Central memory CD8-positive, alpha-beta T cell (primary cell): ENCODE results near the gene COA5.

Experiments used
- ATAC-seq: fragments of 150-1000 bp; cut with Tn5 transposase; replicated peaks from 2 replicates; pipeline ENCODE4 v1.10.0; 2022; ENCODE audit warnings: mild to moderate bottlenecking, moderate FRiP score, moderate number of reproducible peaks; ENCODE audit not compliant: poor library complexity, severe bottlenecking; ENCODE audit errors: extremely low read depth
- DNase-seq, 2 donors: peaks; one replicate each; pipeline ENCODE4 v3.0.0; 2021; ENCODE audit warnings: low spot score in 2 of 2
- H3K27ac Mint-ChIP-seq: one replicate; pipeline ENCODE4 v1.8.0; 2022; ENCODE audit warnings: low read depth, mild to moderate bottlenecking, moderate library complexity, mixed read lengths
- H3K27me3 Mint-ChIP-seq: one replicate; pipeline ENCODE4 v1.8.0; 2022; ENCODE audit warnings: mixed read lengths
- H3K36me3 Mint-ChIP-seq: one replicate; pipeline ENCODE4 v1.8.0; 2022; ENCODE audit warnings: mild to moderate bottlenecking, moderate library complexity, mixed read lengths; ENCODE audit not compliant: insufficient read depth
- H3K4me1 Mint-ChIP-seq: one replicate; pipeline ENCODE4 v1.8.0; 2022; ENCODE audit warnings: mixed read lengths
- H3K4me3 Mint-ChIP-seq: one replicate; pipeline ENCODE4 v1.8.0; 2022; ENCODE audit warnings: mild to moderate bottlenecking, moderate library complexity, mixed read lengths
- H3K9me3 Mint-ChIP-seq: one replicate; pipeline ENCODE4 v1.8.0; 2022; ENCODE audit warnings: mixed read lengths

Gene COA5

DNA sequence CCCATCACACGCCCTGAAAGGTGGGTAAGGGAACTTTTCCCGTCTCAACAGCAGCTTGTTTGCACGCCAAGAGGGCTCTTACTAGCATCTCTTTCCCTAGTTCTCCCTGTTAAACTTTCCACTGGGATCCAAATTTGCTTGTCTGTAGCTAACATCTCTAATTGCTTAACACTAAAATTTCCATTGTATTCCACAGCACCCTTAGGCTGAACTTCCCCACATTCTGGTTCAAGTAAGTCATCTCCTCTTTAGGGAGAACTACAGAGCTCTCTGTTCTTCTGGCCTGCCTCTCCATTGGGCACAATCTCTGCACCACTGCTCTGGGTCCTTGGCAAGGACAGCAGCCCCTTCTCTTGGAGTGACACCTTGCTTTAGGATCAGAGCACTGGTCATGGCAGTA is 24.0 kb upstream of the COA5 start:
- DNase-seq, result no peak
- H3K27ac Mint-ChIP-seq, result peak overlapping the region; percentile 91
- no peak overlapping the region for H3K4me3 Mint-ChIP-seq
- no peaks in the 10 kb centered on the region for H3K27me3 Mint-ChIP-seq
- H3K4me1 Mint-ChIP-seq, result peaks cover 33% of the 10 kb centered on the region
- ATAC-seq, result no peak
- peaks cover 52% of the 10 kb centered on the region for H3K36me3 Mint-ChIP-seq
- H3K9me3 Mint-ChIP-seq, result no peaks in the 10 kb centered on the region

DNA sequence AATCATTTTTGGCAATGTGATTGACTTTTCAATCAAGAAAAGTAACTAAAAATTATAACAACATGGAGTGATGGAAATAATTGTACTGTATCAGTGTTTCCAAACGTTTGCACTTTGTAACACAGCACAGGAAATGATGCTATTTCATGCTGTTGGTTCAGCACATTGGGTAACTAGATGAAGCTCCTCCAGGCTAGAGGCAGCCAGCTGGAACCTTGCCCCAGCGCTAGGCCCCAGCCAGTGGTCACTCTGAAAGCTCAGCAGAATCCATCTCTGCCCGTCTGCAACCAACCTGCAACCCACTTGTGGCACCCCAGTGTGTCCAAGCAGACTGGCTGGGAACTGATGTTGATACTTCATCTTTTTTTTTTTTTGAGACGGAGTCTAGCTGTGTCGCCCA is 15.3 kb upstream of the COA5 start:
- no peak for DNase-seq
- no peak overlapping the region for H3K27ac Mint-ChIP-seq

DNA sequence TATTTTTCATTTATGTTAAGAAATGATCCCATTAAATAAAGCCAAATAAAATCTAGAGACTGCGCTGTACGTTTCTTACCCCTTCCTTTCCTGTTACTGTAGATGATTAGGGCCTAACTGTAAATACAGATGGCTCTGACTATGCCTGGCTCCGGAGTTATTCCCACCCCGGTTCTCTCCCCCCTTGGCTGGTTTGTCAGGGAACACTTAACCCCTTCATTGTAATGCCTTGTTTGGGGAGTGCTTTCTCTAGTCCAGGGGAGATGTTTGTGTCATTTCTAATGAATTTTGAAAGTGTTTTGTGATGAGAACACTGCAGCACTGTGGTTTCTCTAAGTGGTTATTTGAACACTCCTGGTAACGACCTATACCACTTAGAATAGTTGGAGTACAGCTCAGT is 8.8 kb upstream of the COA5 start:
- no peak for ATAC-seq
- Mint-ChIP-seq H3K27me3 (no peaks in the 10 kb centered on the region), H3K36me3 (peaks cover 65% of the 10 kb centered on the region), H3K4me3 (no peak overlapping the region), H3K9me3 (no peaks in the 10 kb centered on the region), H3K4me1 (peaks cover 51% of the 10 kb centered on the region), H3K27ac (peak overlapping the region; percentile 80)
- DNase-seq, result no peak

More for the DNA sequence above, 15.3 kb upstream of the COA5 start:
- no peaks in the 10 kb centered on the region for H3K27me3 Mint-ChIP-seq
- no peaks in the 10 kb centered on the region for H3K9me3 Mint-ChIP-seq
- H3K4me3 Mint-ChIP-seq, result no peak overlapping the region
- ATAC-seq, result no peak
- H3K4me1 Mint-ChIP-seq, result peaks cover 17% of the 10 kb centered on the region
- peaks cover 71% of the 10 kb centered on the region for H3K36me3 Mint-ChIP-seq

DNA sequence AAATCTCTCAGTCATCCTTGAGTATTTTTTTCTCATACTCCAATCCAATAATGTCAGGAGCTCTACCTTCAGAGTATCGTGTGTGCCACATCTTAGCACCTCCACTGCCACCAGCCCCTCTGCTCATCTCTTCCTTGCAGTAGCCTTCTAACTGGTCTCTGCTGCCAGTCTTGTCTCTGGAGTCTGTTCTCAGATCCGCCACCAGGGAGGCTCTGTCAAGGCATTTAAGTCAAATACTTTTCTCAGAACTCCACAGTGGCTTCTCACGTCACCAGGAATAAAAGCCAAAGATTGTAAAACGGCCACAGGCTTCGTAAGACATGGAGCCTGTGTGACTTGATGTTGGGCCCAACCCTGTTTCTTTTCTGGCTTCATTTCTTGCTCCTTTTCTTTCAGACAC is 7.2 kb upstream of the COA5 start:
- H3K4me3 Mint-ChIP-seq, result peak overlapping the region; percentile 6
- H3K9me3 Mint-ChIP-seq, result no peaks in the 10 kb centered on the region
- H3K27me3 Mint-ChIP-seq, result no peaks in the 10 kb centered on the region
- ATAC-seq (no peak), DNase-seq (no peak)
- peaks cover 67% of the 10 kb centered on the region for H3K36me3 Mint-ChIP-seq
- H3K4me1 Mint-ChIP-seq, result peaks cover 54% of the 10 kb centered on the region
- peak overlapping the region; percentile 73 for H3K27ac Mint-ChIP-seq

DNA sequence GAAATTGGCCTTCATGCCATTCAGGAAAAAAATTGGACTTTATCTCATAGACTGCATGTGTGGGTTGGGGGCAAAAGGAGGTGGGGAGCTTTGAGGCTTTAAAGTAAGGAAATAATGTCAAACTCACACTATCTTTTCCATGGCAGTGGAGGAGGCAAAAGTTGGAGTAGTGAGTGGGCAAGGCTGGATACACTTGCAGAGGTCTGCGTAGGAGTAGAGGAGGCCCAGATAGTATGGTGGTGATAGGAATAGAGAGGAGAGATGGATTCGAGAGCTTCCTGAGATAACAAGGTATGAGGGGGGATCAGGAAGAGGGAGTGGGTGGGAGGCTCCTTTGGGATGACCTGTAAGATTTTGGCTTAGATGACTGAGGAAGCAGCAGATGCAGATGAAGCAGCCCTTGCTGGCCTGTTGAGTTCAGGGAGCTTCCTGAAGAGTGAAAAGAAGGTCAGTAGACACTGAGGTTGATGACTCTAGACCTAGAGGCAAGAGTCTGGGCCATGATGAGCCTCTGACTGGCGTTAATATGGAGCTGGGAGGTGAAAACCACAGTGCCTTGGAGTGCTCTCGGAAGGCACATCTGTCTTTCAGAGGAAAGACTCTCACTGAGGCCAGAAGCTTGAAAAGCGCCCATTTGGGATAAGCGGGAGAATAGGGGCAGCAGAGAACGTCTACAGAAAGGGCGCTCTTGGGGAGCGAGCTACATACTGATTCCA is 5.9 kb upstream of the COA5 start:
- Mint-ChIP-seq H3K27me3 (no peaks in the 10 kb centered on the region), H3K36me3 (peaks cover 62% of the 10 kb centered on the region), H3K4me3 (no peak overlapping the region), H3K9me3 (no peaks in the 10 kb centered on the region), H3K27ac (peak overlapping the region; percentile 70), H3K4me1 (peaks cover 65% of the 10 kb centered on the region)
- ATAC-seq, result no peak
- no peak for DNase-seq

DNA sequence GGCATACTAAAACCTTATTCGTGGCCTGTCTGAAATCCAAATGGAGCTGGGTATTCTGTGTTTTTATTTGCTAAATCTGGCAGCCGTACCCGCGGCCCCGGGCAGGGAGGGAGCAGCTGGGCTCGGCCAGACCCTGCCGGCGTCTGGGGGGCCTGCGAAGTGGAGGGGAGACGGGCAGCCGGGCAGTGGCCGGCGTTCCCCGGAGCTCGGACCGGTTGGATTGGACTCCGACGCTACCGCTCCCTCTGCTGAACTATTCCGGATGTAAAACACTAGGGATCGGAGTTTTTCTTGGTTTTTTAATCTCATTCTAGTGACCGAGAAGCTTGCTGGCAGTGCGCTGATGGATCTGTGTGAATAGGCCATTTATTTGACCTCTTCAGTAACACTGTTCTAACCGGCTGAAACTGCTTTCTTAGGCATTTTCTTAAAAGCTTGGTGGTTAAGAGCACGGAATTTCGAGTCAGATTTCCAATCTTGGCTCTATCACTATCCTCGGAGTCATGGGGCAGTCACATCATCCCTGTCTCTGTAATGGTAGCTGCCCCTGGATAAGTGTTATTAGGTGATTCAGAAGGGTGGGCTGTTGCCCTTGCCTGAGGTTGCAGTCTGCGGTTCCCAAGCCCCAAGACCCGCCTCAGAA is 771 bp upstream of the COA5 start:
- no peak for DNase-seq
- Mint-ChIP-seq H3K4me1 (peaks cover 73% of the 10 kb centered on the region), H3K9me3 (no peaks in the 10 kb centered on the region), H3K27me3 (no peaks in the 10 kb centered on the region), H3K4me3 (peak overlapping the region; percentile 94), H3K27ac (peak overlapping the region; percentile 76), H3K36me3 (peaks cover 55% of the 10 kb centered on the region)
- ATAC-seq, result peak; percentile 5

DNA sequence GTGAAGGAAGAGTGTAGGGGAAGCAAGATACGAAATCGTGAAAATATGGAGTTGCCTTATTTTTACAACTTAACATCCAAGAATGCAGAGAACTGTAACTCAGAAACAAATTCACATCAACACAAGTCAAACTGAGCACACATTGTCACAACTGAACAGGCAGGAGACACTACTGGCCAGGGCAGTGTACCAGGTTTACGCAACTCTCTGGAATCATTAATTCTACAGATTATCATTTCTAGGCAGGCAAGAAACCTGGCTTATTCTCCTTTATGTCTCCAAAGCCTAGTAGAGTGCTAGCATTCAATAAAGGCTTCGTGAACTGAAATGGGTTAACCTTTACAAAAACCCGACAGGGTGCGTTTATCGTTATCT is 584 bp downstream of the COA5 start:
- Mint-ChIP-seq H3K4me3 (peak overlapping the region; percentile 94), H3K36me3 (peaks cover 54% of the 10 kb centered on the region), H3K4me1 (peaks cover 62% of the 10 kb centered on the region), H3K9me3 (no peaks in the 10 kb centered on the region), H3K27ac (peak overlapping the region; percentile 76), H3K27me3 (no peaks in the 10 kb centered on the region)
- DNase-seq, result no peak
- ATAC-seq, result peak; percentile 10

DNA sequence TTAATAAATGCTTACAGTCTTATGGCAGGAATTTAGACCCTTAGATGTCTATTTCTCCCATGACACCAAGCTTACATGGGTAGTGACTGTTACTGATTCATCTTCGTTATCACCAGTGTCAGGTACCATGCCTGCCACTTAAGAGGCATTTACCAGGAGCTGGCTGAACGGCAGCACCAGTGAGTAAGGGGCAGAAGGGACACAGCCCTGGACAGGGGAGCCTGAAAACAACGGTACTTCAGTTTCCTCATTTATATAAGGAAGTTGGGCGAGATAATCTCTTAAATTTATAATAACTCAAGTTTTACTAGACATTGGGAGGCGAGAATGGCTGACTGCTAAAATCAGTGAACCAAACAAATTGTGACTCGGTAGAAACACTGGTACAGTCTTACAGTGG is 1.2 kb downstream of the COA5 start:
- H3K27ac Mint-ChIP-seq, result peak overlapping the region; percentile 76

GRCh38 chr2:98606431-98606830 is 1.9 kb downstream of the COA5 start:
- ATAC-seq (no peak), DNase-seq (no peak)
- Mint-ChIP-seq H3K27me3 (no peaks in the 10 kb centered on the region), H3K4me1 (peaks cover 62% of the 10 kb centered on the region), H3K4me3 (peak overlapping the region; percentile 94), H3K9me3 (no peaks in the 10 kb centered on the region), H3K36me3 (peaks cover 50% of the 10 kb centered on the region), H3K27ac (peak overlapping the region; percentile 76)

More for the DNA sequence above, 1.2 kb downstream of the COA5 start:
- DNase-seq, result no peak
- no peak for ATAC-seq
- Mint-ChIP-seq H3K4me1 (peaks cover 62% of the 10 kb centered on the region), H3K36me3 (peaks cover 50% of the 10 kb centered on the region), H3K9me3 (no peaks in the 10 kb centered on the region), H3K27me3 (no peaks in the 10 kb centered on the region), H3K4me3 (peak overlapping the region; percentile 94)

DNA sequence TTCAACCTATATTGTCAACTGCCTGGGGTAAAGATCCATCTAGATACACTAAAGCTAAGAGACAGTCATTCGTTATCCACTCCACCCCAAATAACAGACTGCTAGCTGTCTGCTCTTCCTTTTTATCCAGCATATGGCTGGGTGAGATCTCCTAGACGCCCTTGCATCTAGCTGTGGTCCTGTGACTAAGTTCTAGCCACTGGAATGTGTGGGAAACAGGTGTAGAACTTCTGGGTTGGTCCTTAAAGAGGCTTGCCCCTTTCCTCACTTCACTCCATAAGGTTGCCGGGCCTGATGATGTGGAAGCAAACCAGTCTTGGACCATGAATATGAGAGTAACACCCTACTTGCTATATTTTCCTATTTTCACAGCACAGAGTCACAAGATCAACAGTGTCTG is 3.2 kb downstream of the COA5 start:
- peaks cover 49% of the 10 kb centered on the region for H3K4me1 Mint-ChIP-seq
- H3K27me3 Mint-ChIP-seq, result no peaks in the 10 kb centered on the region
- DNase-seq (no peak), ATAC-seq (no peak)
- H3K36me3 Mint-ChIP-seq, result peaks cover 41% of the 10 kb centered on the region
- no peak overlapping the region for H3K4me3 Mint-ChIP-seq
- H3K27ac Mint-ChIP-seq, result peak overlapping the region; percentile 69
- H3K9me3 Mint-ChIP-seq, result no peaks in the 10 kb centered on the region

DNA sequence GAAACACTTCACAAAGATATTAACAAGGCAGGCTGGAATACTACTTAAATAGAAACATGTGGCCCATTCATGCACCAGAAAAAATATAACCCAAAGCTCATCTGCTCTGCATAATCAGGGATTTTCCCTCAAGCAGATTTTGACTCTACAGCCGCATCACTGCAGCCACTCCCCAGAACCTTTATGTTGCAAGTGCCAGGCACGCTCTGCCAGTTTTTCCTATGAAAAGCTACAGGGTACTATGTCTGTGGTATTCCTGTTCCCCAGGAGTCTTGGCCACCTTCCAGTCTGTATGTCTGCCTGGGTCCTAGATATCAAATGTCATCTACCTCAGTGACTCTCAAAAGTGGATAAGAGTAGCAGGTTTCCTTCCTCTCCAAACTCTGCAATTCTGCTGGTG is 3.8 kb downstream of the COA5 start:
- Mint-ChIP-seq H3K9me3 (no peaks in the 10 kb centered on the region), H3K4me3 (no peak overlapping the region), H3K27ac (peak overlapping the region; percentile 69), H3K36me3 (peaks cover 44% of the 10 kb centered on the region), H3K4me1 (peaks cover 43% of the 10 kb centered on the region), H3K27me3 (no peaks in the 10 kb centered on the region)
- DNase-seq (no peak), ATAC-seq (no peak)

DNA sequence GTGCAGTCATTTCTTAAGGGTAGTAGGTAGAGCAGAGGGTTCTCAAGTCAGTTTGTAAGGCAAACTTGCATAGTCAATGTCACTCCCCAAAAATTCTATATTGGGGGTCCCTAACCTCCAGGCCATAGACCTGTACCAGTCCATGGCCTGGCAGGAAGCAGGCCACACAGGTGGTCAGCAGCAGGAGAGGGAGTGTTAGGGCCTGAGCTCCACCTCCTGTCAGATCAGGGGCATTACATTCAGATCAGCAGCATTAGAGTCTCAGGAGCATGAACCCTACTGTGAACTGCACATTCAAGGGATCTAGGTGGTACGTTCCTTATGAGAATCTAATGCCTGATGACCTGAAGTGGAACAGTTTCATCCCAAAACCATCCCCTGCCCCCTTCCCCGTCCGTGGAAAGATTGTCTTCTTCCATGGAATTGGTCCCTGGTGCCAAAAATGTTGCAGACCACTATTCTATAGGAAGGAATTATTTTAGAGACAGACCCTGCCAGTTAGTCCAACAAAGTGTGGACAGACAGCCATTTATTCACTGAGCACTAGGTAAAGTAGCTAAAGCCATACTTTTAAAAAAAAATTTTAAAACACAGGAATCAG is 6.7 kb downstream of the COA5 start:
- Mint-ChIP-seq H3K36me3 (peaks cover 30% of the 10 kb centered on the region), H3K27ac (no peak overlapping the region), H3K4me1 (peaks cover 25% of the 10 kb centered on the region), H3K4me3 (no peak overlapping the region), H3K9me3 (no peaks in the 10 kb centered on the region), H3K27me3 (no peaks in the 10 kb centered on the region)
- ATAC-seq (no peak), DNase-seq (no peak)
